NCI-H128 (cell line): ENCODE results near the gene ASB14.
"Not testable (repeated sequence)": the region's sequence is repeated elsewhere in the genome, so short reads cannot be mapped to it uniquely, and the experiment has no call there.

Experiments used
- DNase-seq: peaks from one replicate; lab custom pipeline; 2025; ENCODE audit not compliant: unreplicated experiment; lab: John Stamatoyannopoulos, UW

Gene ASB14

GRCh38 chr3:57292159-57292896 lies at the start of gene ASB14:
Gene ASB14, minus strand, starts transcription at chr3:57292685. Its CDS starts 652 bp downstream, at chr3:57292033.
- DNase-seq = no peak

GRCh38 chr3:57339071-57339642 lies 46.7 kb upstream of the ASB14 start:
- not testable (repeated sequence) for DNase-seq

- not testable (repeated sequence) for DNase-seq
Observed at GRCh38 chr3:57338272-57339070, 46.0 kb upstream of the ASB14 start.

GRCh38 chr3:57335283-57335938 lies 42.9 kb upstream of the ASB14 start:
- no peak for DNase-seq

GRCh38 chr3:57331078-57331610 lies 38.7 kb upstream of the ASB14 start:
- DNase-seq = no peak

GRCh38 chr3:57326498-57326897 lies 34.0 kb upstream of the ASB14 start:
- not testable (repeated sequence) for DNase-seq

GRCh38 chr3:57314204-57314603 lies 21.7 kb upstream of the ASB14 start:
- no peak for DNase-seq

GRCh38 chr3:57309769-57310360 lies 17.4 kb upstream of the ASB14 start:
- DNase-seq = no peak

- not testable (repeated sequence) for DNase-seq
Observed at GRCh38 chr3:57303520-57303919, 11.0 kb upstream of the ASB14 start.

GRCh38 chr3:57298041-57298440 lies 5.6 kb upstream of the ASB14 start:
- DNase-seq = no peak

GRCh38 chr3:57292897-57293526 lies 527 bp upstream of the ASB14 start:
- DNase-seq = no peak

GRCh38 chr3:57288403-57288802 lies 4.1 kb downstream of the ASB14 start:
- no peak for DNase-seq

- DNase-seq = no peak
Observed at GRCh38 chr3:57287205-57287604, 5.3 kb downstream of the ASB14 start.

GRCh38 chr3:57283334-57283733 lies 9.2 kb downstream of the ASB14 start:
- no peak for DNase-seq

GRCh38 chr3:57281715-57282114 lies 10.8 kb downstream of the ASB14 start:
- DNase-seq = no peak

- DNase-seq = no peak
Observed at GRCh38 chr3:57279685-57280084, 12.8 kb downstream of the ASB14 start.

GRCh38 chr3:57278237-57278636 lies 14.2 kb downstream of the ASB14 start:
- no peak for DNase-seq

GRCh38 chr3:57275393-57275792 lies 17.1 kb downstream of the ASB14 start:
- DNase-seq = no peak

GRCh38 chr3:57274845-57275244 lies 17.6 kb downstream of the ASB14 start:
- no peak for DNase-seq

GRCh38 chr3:57268416-57268815 lies 24.1 kb downstream of the ASB14 start:
- no peak for DNase-seq
